GM11168 (cell line): ENCODE results near the gene FOXD3.

Source experiments
- in situ Hi-C: fragments of 300-500 bp; cut with MboI; formaldehyde crosslinking; loops from one replicate; pipeline ENCODE4 v1.12.0; 2022; ENCODE audit warnings: low sequenced_read_pairs; ENCODE audit not compliant: unreplicated experiment

Gene FOXD3

DNA sequence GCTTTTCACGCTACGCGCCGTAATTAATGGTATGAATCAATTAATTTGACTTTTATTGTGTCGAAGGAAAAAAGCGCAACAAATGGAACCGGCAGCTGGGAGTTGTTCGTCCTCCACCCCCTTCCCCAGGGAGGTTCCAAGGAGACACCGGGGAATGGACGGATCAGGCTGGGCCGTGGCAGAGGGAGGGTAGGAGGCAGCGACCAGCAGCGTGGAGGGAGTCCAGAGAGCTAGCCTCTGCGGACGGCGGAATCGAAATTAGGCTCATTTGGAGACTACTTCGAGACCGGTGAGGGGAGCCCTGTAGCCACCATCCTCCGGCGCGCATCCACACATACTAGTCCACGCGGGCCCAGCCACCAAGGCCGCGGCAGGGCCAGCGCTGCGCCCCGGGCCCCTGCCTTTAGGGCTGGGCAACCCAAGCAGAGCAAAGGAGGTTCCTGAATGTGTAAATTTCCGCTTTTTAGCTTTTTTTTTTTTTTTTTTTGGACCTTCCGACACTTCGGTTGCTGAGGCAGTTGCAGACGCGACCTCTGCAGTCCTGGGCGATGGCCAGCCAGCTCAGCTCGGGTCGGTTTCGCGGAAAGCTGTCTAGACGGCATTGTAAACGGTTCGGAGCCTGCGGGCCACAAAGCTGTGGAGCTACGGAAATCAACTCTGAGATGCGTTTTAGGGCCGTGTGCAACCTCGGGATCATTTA is 2.2 kb upstream of the FOXD3 start:
- in situ Hi-C loops, result no loop called here

DNA sequence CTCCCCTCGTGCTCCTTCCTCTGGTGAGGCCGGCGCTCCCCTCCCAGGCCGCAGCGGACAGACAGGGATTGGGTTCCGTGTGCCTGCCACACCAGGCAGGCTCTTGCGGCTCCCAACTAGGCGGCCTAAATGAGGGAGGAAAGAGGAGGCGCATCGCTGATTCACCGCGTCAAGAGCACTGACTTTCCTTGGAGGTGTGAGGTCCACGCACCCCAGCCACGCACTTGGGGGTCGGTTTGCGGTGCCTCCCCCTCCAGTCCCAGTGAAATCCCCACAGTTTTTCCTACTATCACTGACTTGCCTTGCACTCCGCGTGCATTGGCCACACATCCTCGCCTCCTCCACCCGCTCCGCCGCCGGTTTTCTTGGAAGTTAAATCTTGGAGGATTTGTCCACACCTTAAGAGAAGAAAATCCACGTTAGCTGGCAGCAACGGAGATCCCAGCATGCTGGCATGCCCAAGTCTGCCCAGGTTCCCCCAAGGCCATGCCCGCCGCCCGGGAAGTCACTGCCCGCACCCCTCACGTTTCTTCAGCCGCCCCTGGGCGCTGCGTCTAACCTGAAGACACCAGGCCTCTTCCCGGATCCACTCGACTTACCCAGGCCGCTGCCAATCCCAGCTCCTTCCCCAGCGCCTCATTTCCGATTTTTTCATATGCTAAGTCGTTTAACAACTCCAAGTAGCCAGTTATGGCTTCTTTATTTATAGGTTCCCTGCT is 1.1 kb upstream of the FOXD3 start:
- in situ Hi-C loops, result no loop called here

DNA sequence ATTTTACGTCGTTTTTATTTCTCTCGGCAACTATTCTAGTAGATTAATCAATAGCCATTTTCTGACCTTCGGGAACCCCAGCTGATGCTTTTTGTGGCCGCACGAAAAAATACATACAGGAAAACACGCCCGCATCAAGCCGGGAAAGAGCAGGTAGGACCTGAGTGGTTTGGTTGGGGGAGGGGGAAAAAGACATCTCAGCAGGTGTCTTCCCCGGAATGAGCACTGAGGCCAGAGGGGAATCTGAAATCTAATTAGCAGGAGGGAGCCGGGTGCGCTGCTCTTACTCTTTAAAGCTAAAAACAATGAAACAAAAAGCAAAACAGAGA is 618 bp upstream of the FOXD3 start:
- in situ Hi-C loops, result no loop called here

DNA sequence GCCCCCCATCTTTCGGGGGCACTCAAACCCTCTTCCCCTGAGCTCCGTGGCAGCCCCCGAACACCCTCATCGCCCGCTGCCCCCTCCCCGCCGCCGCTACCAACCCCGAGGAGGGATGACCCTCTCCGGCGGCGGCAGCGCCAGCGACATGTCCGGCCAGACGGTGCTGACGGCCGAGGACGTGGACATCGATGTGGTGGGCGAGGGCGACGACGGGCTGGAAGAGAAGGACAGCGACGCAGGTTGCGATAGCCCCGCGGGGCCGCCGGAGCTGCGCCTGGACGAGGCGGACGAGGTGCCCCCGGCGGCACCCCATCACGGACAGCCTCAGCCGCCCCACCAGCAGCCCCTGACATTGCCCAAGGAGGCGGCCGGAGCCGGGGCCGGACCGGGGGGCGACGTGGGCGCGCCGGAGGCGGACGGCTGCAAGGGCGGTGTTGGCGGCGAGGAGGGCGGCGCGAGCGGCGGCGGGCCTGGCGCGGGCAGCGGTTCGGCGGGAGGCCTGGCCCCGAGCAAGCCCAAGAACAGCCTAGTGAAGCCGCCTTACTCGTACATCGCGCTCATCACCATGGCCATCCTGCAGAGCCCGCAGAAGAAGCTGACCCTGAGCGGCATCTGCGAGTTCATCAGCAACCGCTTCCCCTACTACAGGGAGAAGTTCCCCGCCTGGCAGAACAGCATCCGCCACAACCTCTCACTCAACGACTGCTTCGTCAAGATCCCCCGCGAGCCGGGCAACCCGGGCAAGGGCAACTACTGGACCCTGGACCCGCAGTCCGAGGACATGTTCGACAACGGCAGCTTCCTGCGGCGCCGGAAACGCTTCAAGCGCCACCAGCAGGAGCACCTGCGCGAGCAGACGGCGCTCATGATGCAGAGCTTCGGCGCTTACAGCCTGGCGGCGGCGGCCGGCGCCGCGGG is 837 bp downstream of the FOXD3 start:
- in situ Hi-C loops, result no loop called here

DNA sequence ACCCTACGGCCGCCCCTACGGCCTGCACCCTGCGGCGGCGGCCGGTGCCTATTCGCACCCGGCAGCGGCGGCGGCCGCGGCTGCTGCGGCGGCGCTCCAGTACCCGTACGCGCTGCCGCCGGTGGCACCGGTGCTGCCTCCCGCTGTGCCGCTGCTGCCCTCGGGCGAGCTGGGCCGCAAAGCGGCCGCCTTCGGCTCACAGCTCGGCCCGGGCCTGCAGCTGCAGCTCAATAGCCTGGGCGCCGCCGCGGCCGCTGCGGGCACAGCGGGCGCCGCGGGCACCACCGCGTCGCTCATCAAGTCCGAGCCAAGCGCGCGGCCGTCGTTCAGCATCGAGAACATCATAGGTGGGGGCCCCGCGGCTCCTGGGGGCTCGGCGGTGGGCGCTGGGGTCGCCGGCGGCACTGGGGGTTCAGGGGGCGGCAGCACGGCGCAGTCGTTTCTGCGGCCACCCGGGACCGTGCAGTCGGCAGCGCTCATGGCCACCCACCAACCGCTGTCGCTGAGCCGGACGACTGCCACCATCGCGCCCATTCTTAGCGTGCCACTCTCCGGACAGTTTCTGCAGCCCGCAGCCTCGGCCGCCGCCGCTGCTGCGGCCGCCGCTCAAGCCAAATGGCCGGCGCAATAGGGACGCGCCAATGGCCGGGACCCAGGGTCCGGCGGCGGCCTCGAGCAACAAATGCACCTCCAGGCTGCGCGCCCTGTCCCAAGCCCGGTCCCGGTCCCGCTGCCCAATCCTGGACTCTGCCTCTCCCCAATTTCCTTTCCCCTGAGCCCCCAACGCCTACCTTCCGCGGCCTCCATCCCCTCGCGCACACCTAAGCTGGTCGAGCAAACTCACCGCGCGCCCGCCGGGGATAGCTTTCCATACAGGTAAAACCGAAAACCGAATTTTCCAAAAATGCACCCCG is 1.8 kb downstream of the FOXD3 start:
- in situ Hi-C loops, result no loop called here

DNA sequence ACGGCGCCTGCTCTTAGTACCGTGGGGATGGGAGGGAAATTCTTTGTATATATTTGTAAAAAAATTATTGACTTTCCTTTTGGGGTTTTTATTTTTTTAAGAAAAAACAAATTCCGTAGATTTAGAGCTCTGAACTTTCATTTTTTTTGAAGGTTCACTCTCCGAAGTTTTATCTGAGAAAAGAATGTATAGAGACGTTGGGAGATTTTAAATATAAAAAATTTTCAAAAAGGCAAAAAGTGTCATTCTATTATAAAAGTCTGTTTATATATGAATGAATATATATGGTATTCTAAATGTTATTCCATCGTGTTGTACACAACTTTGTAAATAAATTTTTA is 2.4 kb downstream of the FOXD3 start:
- in situ Hi-C loops, result no loop called here

DNA sequence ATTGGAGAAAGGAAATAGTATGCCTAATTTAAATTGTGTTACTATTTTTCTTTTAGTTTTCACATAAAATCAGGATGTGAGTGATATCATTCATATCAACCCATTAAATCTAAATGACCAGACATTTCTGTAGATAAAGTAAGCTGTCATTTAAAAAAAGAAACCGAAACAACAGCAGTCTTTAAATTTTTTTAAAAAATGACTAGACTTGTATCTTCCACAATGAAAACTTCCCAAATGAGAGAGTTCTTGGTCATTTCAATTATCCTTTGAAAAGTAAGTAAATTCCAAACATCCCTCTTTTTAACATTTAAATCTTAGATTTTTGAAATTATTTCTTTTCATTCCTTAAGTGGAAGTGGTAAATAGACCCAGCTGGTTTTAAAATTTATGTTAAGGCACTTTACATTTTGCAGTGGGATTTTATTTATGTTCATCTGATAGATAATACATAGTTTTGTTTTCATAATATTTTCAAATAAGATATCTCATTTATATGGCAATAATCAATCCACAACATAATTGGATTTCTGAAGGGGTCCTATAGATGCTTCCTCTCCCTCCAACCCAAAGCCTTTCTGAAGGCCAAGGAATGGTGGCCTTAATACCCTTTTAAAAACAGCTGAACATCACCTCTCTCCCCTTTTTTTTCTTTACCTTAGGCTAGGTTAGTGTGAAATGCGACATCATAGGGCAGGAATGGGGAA is 3.1 kb downstream of the FOXD3 start:
- in situ Hi-C loops, result no loop called here

DNA sequence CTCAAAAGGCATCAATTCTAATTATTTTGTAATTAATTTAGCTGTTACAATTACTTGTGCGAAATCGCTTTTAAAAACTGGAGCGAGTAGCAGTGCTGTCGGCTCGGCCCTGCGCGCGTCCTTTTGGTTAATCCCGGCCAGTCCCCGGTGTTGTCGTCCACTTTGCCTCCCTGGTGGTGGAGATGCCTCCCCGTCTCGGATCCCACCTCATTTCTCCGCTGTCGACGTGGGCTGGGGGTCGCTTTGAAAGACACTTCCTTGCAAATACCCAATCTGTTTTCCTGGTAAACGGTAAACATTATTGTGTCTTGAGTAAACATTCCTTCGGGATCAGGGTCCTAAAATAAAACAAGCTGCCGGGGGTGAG is 3.7 kb downstream of the FOXD3 start:
- in situ Hi-C loops, result no loop called here

DNA sequence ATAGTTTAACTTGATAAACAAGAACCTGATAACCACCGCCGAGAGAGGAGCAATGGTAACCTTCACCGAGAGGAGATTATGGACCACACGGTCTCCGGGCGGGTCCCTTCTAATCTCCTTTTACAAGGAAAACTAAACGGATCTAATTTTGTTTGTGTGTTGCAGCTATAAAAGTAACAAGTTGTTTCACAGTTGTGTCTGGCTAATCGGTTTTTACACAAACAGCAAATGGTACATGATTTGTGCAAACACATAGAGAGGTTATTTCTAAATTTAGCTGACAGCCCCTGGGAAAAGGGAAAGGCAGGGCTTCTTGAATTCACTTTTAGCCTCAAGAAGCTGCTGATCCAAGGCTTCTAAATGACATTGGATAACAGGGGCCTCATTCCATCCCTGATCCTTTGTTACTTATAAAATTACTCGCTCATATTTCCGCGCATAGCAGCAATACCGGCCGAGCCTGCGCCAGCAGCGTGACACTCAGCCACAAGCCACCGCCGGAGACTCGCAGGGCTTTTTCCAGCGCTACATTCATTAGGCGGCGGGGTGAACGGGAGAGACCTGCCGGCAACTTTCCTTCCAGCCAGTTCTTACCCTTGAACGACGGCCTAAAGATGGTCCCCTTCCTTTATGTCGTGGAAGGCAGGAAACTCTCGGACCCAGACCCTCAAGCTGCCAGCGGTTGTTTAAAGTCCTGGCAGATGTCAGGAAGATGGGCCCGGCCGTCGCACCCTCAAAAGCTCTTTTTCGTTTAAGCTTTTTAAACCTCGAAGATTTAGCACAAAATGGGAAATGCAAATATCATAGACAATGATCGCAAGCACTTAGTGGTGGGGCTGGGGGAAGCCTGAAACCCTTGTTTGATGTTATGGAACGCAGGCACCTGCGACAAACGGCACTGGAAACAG is 4.4 kb downstream of the FOXD3 start:
- in situ Hi-C loops, result no loop called here

DNA sequence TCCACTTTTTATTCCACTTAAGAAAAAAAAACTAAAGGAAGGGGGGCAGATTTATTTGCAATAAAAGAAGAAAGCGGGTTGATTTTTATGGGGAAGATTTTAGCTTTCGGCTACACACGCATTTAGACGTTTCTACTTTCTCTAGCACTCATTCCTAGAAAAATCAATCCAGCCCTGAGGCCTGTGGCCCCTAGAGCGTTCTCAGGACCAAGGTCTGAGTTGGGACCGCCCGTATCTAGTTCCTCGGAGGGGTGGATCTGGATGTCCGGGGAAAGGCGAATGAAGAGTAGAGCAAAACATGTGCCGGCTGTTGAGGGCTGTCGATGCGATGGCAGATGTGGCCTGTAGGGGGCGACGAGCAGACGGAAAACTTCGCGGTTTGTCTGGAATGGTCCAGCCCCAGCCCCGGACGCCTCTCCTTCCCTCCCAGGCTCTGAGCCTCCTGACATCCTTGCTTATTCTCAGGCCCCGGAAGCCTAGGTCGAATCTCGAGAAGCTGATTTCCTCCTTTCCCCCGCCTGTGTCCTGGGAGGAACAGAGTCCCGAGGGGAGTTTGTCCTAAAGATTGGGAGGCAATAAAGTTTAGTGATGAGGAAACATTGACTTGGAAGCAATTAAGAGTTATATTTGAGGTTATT is 5.2 kb downstream of the FOXD3 start:
- in situ Hi-C loops, result no loop called here

DNA sequence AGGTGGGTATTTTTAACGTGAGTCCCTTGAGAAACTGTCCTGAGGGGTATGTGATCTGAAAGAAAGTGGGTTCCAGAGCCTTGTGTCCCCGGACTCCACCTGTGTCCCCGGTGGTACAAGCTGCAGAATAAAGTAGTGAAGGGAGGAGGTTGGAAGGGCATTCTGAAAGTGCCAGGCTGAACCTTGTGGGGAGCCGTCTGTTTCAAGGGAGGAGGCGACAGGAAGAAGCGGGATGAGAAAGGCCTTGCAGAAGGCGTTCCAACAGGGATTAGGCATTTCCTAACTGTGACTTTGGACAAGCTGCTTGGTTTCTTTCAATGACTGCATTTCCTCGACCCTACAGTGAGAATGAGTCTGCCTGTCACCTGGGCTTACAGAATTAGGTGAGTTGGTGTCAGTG is 5.8 kb downstream of the FOXD3 start:
- in situ Hi-C loops, result no loop called here

DNA sequence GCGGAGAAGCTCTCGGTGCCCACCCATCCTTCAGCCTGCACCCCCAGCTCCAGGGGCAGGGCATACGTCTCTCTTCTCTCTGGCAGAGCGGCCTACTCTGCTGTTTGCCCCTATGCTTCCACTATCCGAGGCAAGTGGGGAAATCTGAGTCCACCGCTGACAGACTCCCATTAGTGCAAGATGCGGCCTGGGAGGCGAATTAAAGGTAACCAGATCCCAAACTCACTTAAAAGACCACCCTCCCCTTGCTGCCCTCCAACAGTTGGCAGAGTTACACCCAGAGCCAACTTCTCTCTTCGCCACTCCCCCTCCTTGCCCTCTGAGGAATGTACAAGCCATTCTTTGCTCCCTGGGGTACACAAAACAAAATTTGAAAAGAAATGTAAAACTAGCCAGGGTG is 6.4 kb downstream of the FOXD3 start:
- in situ Hi-C loops, result no loop called here

DNA sequence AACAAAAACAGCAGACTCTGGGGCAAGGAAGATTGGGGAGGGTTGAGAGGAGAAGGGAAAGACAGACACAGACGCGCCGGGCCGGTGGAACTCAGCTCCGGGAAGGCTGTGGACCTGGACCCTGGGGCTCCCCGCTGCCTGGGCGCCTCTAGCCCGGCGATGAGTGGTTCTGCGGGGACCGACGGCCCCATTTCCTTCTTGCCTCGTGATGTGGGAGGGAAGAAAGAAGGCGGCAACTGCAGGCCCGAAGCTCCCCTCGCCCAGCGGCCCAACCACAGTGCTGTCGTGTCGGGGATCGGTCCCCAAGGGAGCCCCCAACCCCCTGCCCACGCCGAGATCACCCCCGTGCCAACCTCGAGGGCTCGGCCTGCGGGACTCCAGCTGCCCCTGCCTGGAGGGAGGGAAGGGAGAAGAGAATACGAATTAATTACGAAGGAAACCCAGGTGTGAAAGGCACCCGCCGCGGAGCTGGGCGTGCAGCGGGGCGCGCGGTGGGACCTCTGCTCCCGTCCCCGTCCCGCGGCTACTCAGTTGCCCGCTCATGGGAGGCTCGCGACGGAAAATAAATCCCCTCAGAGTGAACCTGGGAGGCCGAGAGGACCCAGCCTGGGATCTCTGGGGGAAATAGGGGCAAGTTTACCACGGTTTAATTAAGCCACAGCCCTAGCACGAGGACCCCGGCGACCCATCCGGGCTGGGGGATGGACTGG is 7.4 kb downstream of the FOXD3 start:
- in situ Hi-C loops, result no loop called here

DNA sequence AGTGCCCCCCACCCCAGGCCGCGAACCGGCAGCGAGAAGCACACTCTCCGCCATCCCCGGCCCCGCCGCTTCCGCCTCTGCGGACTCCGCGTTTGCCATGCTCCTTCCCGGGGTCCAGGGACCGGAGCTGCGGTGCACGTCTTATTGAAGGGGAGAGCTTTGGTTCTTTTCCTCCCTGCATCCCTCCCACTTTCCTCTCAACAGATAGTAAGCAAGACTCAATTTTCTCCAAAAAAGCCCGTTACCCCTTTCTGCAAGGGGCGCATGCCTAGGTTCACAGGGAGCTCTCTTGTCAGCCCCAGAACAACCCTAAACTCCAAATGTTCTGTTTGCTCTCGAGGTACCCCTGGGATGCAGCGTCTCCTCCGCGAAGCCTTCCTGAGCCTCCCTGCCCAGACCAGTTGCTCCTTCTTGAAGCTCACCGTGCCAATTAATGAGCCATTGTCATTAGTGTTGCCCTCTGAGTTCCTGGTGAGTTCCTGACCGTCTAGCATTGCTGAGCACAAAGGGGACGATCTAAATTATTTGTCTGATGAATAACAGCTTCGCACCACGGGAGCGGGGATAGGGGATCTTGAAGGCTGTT is 8.1 kb downstream of the FOXD3 start:
- in situ Hi-C loops, result no loop called here

DNA sequence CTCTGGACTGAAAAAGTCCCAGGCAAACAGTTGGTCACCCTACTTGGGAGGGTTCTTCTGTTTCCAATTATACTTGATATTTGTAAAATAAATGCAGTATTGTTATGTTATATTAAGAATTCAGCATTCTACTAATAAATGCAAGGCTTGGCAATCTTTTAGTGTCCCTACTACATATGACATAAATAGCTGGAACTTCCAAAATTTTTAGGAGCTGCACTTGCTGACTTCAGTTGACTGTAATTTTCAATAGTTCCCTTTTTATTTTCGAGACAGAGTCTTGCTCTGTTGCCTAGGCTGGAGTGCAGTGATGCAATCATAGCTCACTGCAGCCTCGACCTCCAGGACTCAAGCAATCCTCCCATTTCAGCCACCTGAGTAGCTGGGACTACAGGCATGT is 20.0 kb downstream of the FOXD3 start:
- in situ Hi-C loops, result no loop called here

DNA sequence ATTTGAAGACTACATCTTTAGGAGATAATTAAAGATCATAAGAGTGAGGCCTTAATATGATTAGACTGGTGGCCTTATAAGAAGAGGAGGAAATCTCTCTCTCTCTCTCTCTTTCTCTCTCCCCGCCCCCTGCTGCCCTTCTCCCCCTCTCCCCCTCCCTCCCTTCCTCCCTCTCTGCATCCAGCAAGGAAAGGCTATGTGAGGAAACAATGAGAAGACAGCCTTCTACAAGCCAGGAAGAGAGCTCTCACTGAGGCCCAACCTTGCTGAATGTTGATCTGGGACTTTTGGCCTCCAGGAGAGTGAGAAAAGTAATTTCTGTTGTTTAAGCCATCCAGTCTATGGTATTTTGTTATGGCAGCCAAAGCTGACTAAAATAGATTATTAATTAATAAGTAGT is 21.6 kb downstream of the FOXD3 start:
- in situ Hi-C loops, result no loop called here

DNA sequence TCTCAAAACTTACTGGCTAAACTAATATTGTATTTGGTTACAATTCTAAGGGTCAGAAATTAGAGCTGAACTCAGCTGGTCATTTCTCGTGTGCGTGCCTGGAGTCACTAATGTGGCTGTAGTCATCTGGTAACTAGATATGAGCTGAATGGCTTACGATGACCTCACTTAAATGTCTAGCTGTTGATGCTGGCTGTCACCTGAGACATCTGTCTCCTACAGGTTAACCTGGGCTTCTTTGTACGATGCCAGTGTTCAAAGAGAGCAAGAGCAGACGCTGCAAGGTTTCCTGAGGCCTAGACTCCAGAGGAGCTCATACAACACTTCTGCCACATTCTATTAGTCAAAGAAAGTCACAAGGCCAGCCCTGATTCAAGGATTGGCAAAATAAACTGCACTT is 28.0 kb downstream of the FOXD3 start:
- in situ Hi-C loops, result no loop called here
